ENCODE data around the gene TTC34. TPM values are rescaled to one million over a fixed set of nuclear protein-coding genes. Genes with fewer than 3 reads are reported as not detected.

Gene TTC34
- polyA plus RNA-seq, 6 donors from 2014 or later, result 0.05 to 0.37 (median 0.21) TPM; not detected in 1

DNA sequence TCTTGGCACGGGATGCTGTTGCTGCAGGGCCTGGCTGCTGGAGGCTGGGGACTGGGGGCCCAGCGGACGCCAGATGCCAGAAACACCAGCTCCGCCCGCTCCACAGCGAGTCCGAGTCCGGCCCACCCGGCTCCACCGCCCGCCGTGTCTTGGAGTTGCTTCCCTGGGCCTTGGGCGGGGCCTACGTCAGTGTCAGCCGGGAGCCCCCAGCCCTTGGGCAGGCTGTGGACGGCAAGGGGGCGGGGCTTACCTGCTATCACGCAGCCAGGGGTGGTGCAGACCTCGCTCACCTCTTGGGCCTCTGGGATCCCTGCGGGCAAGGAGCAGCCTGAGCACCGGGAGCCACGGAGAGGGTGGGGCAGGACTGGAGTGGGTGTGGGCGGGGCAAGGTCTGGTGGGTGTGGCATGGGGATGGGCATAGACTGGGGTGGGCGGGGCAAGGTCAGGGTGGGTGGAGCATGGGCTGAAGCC lies 190.4 kb downstream of the TTC34 start:
- no peak overlapping the region for H3K27ac Mint-ChIP-seq
- peaks cover 0 to 5% (median 0%) of the 10 kb centered on the region in 3 donors for H3K4me1 Mint-ChIP-seq
- peaks cover 6 to 19% of the 10 kb centered on the region in 2 donors for H3K36me3 Mint-ChIP-seq
- H3K9me3 Mint-ChIP-seq, result peaks cover 14 to 32% (median 19%) of the 10 kb centered on the region in 7 donors
- DNase-seq (no peak), ATAC-seq (ENCODE audit: low read depth in 2 of 2) (no peak)
- H3K27me3 Mint-ChIP-seq, result peaks cover 4 to 34% (median 34%) of the 10 kb centered on the region in 3 donors
- H3K4me3 Mint-ChIP-seq, result no peak overlapping the region

DNA sequence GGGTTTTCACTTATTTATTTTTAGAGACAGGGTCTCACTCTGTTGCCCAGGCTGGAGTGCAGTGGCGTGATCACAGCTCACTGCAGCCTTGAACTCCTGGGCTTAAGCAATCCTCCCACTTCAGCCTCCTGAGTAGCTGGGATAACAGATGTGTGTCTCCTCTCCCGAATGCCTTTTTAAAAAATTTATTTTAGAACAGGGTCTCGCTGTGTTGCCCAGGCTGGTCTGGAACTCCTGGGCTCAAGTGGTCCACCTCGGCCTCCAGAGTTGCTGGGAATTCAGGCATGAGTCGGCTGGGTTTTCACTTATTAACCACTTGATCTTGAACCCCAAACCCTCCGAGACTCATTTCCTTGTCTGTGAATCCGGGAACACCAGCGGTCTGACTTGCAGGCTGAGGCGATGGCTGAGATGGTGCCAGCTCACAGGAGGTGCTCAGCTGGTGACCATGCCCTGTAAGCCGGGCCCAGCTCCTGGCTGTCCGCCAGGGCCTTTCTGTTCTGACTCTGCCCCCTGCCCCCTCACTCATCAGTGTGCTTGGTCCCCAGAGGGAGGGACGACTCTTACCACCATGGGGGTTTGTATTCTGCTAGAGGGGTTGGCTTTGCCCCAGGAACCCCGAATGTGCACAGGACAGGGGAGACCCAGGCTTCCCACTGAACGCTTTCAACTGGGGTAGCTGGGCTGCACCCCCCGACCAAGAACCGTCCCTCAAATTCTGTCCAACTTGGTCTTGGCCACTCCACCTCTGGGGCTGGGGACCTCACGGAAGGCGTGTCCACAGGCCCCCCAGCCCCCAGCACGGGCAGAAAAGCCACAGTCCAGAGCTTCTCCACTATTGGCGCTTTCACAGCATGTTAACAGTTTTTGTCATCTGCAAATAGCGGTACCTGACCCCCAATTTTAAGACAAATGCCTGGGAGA lies 191.2 kb downstream of the TTC34 start:
- Mint-ChIP-seq H3K9me3 (peaks cover 12 to 24% (median 16%) of the 10 kb centered on the region in 7 donors), H3K4me3 (no peak overlapping the region), H3K27me3 (peaks cover 4 to 31% (median 29%) of the 10 kb centered on the region in 3 donors), H3K4me1 (peaks cover 0 to 5% (median 0%) of the 10 kb centered on the region in 3 donors), H3K36me3 (peaks cover 6 to 13% of the 10 kb centered on the region in 2 donors), H3K27ac (no peak overlapping the region)
- DNase-seq (no peak), ATAC-seq (ENCODE audit: low read depth in 2 of 2) (no peak)

DNA sequence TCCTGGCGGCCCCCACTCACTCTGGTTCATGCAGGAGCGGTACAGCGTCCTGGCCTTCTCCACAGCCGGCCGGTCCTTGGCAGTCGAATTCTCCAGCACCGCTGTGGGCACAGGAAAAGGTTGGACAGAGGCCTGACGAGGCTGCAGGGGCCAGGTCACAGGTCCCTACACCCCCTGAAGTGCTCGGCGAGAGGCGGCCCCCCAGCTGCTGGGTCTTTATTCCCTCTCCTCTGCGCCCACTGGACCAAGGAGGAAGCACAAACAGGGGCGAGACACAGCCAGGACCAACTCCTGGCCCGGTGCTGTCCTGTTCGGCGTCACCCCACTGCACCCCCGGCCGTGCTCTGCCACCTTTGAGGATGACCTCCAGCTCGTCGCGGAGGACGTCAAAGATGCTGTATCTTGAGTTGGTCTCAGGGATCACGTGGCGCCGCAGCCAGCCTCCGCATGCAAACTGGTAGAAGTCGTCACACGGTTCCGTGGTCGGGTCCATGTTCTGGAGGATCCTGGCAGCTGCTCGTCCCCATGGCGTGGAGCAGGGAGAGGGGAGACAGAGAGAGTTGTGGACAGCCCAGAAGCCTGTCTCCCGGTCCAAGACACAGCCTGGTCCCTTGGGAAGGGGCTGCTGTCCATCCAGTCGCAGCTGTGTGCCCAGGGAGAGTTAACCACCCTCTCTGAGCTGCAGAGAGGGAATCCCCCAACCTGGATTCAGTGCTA lies 192.0 kb downstream of the TTC34 start:
- no peak overlapping the region for H3K27ac Mint-ChIP-seq
- H3K4me3 Mint-ChIP-seq, result no peak overlapping the region
- no peak for ATAC-seq (ENCODE audit: low read depth in 2 of 2)
- H3K27me3 Mint-ChIP-seq, result peaks cover 4 to 28% (median 25%) of the 10 kb centered on the region in 3 donors
- DNase-seq, result no peak
- H3K4me1 Mint-ChIP-seq, result peaks cover 0 to 5% (median 0%) of the 10 kb centered on the region in 3 donors
- H3K36me3 Mint-ChIP-seq, result peaks cover 6 to 10% of the 10 kb centered on the region in 2 donors
- H3K9me3 Mint-ChIP-seq, result peaks cover 9 to 16% (median 11%) of the 10 kb centered on the region in 7 donors

DNA sequence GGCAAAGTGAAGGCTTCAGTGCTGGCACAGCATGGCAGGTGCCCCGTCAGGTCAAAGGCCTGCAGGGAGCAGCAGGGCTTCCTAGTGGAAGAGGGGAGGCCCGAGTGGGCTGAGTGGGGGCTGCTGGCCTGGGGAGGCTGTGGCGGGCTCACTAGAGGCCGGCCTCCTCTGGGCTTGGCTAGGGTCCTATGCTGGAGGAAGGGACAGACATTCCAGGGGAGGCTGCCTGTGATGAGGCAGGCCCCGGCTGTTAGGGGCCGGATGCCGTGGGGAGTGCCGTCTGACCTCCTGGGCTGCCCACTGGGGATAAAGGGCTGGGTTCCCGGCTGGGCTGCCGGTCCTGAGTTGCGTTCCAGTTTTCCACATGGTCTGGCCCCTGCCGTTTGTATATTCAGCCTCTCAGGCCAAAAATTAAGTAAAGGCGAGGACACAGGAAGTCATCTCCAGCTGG lies 193.8 kb downstream of the TTC34 start:
- H3K27ac Mint-ChIP-seq, result no peak overlapping the region
- no peak overlapping the region for H3K4me3 Mint-ChIP-seq
- ATAC-seq (ENCODE audit: low read depth in 2 of 2) (no peak), DNase-seq (no peak)
- peaks cover 0 to 5% (median 0%) of the 10 kb centered on the region in 3 donors for H3K4me1 Mint-ChIP-seq
- H3K36me3 Mint-ChIP-seq, result no peaks in the 10 kb centered on the region
- H3K27me3 Mint-ChIP-seq, result peaks cover 4 to 18% (median 11%) of the 10 kb centered on the region in 3 donors
- peaks cover 0 to 3% (median 0%) of the 10 kb centered on the region in 7 donors for H3K9me3 Mint-ChIP-seq

DNA sequence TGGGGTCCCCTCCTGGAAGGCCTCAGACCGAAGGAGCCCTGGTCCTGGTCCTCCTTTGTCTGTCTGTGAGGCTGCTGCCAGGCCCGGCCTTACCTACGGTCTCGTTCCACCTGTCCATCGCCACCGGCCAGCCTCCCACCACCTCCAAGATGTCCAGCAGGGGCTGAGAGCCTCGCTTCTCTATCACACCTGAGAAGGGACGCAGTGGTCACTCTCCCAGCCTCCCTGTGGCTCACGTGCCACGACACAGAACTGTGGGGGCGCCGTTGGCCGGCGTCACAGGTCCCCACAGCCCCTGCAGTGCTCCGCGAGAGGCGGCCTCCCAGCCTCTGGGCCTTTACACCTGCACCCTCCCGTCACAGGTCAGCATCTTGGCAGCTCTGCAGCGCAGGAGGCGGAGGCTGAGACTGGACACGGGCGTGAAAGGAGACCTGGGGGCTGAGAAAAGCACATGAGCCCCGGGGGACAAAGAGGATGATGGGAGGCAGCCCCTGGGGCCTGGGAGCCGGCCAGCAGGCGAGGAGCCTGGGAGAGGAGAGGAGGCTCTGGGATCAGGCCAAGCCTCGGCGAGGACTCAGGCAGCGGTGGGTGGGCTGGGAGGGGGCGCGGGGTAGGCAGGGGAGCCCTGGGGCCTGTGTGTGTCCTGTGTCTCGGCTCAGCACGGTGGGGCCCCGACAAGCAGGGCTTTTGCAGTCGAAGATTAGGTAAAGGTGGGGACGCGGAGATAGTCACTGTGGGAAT lies 194.4 kb downstream of the TTC34 start:
- DNase-seq, result no peak
- peak overlapping the region in 1 of 6 donors; percentile 36 for H3K27ac Mint-ChIP-seq
- H3K4me1 Mint-ChIP-seq, result no peaks in the 10 kb centered on the region
- no peak overlapping the region for H3K4me3 Mint-ChIP-seq
- no peaks in the 10 kb centered on the region for H3K36me3 Mint-ChIP-seq
- H3K27me3 Mint-ChIP-seq, result peaks cover 4 to 14% (median 11%) of the 10 kb centered on the region in 3 donors
- H3K9me3 Mint-ChIP-seq, result peaks cover 0 to 1% (median 0%) of the 10 kb centered on the region in 7 donors
- no peak for ATAC-seq (ENCODE audit: low read depth in 2 of 2)

DNA sequence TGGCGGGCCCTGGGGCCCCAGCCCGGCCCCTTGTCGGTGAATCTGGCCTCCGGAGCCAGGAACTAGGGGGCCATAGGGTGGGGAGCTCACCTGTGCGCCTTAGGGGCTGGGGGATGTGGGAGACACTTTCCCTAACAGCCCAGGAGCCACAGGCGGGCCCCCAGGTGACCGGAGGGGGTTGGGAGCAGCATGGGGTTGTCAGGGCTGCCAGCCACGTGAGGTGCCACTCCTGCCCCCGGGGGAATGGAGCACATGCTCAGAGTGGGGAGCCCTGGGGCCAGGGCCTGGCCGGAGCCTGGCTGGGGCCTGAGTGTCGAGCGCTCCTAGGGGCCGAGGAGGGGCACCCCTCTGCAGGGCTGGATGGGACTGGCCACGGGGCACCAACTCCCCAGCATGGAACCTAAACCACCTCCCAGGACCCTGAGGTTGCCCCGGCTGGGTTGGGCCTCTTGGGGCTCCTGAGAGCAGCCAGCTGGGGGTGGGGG lies 195.1 kb downstream of the TTC34 start:
- no peak overlapping the region for H3K4me3 Mint-ChIP-seq
- DNase-seq, result no peak
- ATAC-seq (ENCODE audit: low read depth in 2 of 2), result no peak
- peaks cover 0 to 1% (median 0%) of the 10 kb centered on the region in 7 donors for H3K9me3 Mint-ChIP-seq
- no peaks in the 10 kb centered on the region for H3K4me1 Mint-ChIP-seq
- no peaks in the 10 kb centered on the region for H3K36me3 Mint-ChIP-seq
- H3K27ac Mint-ChIP-seq, result no peak overlapping the region
- peaks cover 6 to 13% (median 12%) of the 10 kb centered on the region in 3 donors for H3K27me3 Mint-ChIP-seq

DNA sequence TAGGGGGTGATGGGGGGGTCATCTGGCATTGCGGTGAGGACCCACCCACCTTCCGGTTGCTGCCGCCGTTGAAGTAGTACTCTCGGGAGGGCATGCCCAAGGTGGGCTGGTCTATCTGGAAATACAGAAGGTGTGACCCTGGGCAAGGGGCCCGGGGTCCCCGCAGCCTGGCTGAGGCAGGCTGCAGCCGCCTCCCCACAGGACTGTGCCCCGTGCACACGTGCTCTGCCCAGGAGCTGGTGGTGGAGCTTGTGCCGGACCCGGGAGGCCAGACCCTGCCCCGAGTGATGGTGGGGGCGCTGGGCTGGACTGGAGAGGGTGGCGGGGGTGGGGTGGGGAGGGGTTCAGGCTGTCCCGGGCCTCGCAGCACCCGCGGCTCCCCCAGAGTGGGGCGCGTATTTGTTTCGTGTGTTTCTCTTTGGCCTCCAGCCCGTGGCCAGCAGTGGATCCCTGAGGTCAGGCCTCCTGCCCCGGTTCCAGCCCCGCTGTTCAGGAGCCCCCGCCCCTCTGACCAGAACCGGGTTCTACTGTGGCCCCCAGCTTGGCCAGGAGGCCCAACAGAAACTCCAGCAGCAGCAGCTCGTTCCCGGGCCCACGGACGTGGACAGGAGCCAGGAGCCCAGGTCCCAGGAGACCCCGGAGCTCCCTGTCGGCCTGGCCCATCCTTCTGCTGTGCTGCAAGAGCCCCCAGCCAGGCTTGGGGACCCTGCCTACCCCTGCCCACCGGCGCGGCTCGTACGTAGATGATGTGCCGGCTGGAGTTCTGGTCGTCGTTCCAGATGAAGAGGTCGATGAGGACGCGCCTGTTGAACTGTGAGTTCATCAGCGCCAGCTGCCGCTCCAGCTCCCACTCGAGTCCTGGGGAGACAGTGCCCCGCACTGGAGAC lies 195.7 kb downstream of the TTC34 start:
- ATAC-seq (ENCODE audit: low read depth in 2 of 2), result no peak
- no peak overlapping the region for H3K4me3 Mint-ChIP-seq

DNA sequence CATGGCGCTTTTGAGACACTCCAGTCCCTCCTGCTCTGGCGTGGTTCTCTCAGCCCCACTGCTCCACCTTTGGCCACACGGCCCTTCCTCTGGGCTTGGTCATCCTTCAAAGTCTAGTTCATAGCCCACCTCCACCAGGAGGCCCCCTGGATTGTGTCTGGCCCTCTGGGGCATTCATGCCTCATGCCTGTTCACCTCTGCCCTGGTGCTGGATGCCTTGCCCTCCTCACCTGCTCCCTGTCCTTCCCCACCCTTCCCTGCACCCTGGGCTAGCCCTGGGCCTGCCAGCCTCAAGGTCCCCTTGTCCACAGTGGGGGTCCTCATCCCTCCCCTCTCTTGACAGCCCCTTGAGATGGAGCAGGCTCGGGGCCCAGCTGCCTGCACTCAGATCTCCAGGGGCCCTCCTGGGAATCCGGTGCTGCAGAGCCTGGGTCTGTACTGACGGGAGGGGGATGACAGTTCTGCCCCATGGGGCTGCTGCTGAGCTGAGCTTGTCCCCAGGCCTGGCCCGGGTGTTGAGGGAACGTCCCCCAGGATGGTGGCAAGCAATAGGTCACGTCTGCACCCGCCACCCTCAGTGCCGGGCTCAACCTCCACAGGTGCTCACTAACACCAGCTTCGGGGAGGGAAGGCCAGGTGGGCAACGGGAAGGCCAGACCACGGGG lies 196.5 kb downstream of the TTC34 start:
- no peaks in the 10 kb centered on the region for H3K4me1 Mint-ChIP-seq
- no peak overlapping the region for H3K27ac Mint-ChIP-seq
- H3K4me3 Mint-ChIP-seq, result no peak overlapping the region
- no peaks in the 10 kb centered on the region for H3K9me3 Mint-ChIP-seq
- ATAC-seq (ENCODE audit: low read depth in 2 of 2) (no peak), DNase-seq (no peak)
- H3K27me3 Mint-ChIP-seq, result peaks cover 7 to 12% (median 9%) of the 10 kb centered on the region in 3 donors
- no peaks in the 10 kb centered on the region for H3K36me3 Mint-ChIP-seq

More for the DNA sequence above, 195.7 kb downstream of the TTC34 start:
- Mint-ChIP-seq H3K27me3 (peaks cover 9 to 12% (median 12%) of the 10 kb centered on the region in 3 donors), H3K36me3 (no peaks in the 10 kb centered on the region), H3K27ac (no peak overlapping the region), H3K9me3 (peaks cover 0 to 1% (median 0%) of the 10 kb centered on the region in 7 donors), H3K4me1 (no peaks in the 10 kb centered on the region)
- DNase-seq, result no peak

DNA sequence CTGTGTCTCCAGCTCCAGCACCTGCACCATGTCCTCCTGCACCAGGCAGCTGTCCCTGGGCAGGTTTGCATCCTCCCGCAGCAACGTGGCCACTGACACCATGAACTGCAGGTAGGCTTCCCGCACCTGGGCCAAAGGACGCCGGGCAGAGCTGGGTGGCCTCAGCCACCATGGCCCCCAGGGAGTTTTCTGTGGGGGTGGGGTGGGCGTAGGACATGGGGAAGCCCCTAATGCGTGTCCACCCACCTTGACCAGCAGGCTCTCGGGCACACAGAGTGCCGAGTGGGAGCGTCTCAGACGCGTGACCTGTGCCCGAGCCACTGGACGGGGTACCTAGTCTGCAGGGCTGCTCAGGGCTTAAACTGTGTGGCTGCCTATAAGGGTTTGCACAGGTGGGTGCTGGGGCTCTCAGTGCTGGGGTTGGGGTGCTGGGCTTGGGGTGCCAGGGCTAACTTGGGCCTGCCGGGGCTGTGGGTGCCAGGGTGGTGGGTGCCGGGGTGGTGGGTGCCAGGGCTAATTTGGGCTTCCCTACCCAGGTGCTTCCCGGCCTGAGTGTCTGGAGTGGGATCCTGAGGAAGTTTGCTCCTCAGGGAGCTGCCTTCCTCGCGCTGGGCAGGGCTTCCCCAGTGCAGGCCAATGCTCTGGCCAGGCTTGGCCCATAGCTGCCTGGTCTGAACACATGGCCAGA lies 197.2 kb downstream of the TTC34 start:
- Mint-ChIP-seq H3K9me3 (no peaks in the 10 kb centered on the region), H3K27ac (no peak overlapping the region), H3K4me3 (no peak overlapping the region), H3K4me1 (no peaks in the 10 kb centered on the region), H3K27me3 (peaks cover 7 to 12% (median 9%) of the 10 kb centered on the region in 3 donors), H3K36me3 (no peaks in the 10 kb centered on the region)
- no peak for ATAC-seq (ENCODE audit: low read depth in 2 of 2)
- no peak for DNase-seq

DNA sequence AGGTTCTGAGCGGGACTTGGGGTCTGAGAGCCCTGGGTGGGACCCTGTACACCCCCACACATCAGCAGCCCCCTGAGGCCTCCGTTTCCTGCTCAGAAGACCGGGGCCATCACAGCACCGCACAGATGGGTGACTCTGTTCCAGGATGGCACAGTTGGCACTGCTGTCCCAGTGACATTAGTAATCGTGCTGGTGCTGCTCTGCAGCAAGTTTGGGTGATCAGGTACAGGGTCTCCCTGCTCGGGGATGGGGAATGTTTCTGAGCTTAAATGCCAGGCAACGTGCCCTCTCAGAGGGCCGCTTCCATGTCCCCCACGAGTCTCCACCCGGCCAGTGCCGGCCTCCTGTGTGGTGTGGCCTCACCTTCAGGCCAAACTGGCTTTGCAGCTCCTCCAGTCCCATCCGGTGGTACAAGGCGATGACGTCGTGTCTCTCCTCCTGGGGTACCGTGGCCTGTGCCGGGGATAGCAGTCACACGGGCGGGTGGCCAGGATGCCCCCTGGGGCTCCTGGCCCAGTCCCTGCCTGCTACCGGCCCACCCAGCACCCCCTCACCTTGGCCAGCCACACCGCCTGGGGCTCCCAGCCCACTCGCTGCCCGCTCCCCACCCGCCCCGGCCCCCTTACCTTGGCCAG lies 197.9 kb downstream of the TTC34 start:
- ATAC-seq (ENCODE audit: low read depth in 2 of 2), result no peak
- DNase-seq, result no peak
- Mint-ChIP-seq H3K27me3 (peaks cover 7 to 12% (median 9%) of the 10 kb centered on the region in 3 donors), H3K36me3 (peaks cover 0 to 3% of the 10 kb centered on the region in 2 donors), H3K9me3 (peaks cover 0 to 4% (median 2%) of the 10 kb centered on the region in 7 donors), H3K4me1 (no peaks in the 10 kb centered on the region), H3K27ac (no peak overlapping the region), H3K4me3 (no peak overlapping the region)
